Lower leg skin (tissue), 4 donors: ENCODE measurements around the gene JAK1. TPM values are rescaled to one million over a fixed set of nuclear protein-coding genes. Genes with fewer than 3 reads are reported as not detected.

Experiments used
- DNase-seq, 2 donors: peaks; one replicate each; pipeline ENCODE4 v3.0.0-alpha.2; 2019; ENCODE audit warnings: low spot score in 2 of 2
- H3K4me3 ChIP-seq: fragments of 200-600 bp; sonication (generic); 2 replicates; pipeline ENCODE4 v1.5.1; 2017; ENCODE audit warnings: mild to moderate bottlenecking, low read depth; ENCODE audit not compliant: poor library complexity, severe bottlenecking
- POLR2A ChIP-seq, 2 donors: fragments of 450-650 bp; IDR thresholded peaks; one replicate each; pipeline ENCODE4 v1.6.1; 2016 to 2017; ENCODE audit warnings: antibody characterized with exemption in 2 of 2, mild to moderate bottlenecking in 1 of 2, moderate library complexity in 1 of 2
- WGBS, 2 donors: methylation state at CpG; one replicate each; pipeline ENCODE4 v1.1.5; 2018; 5-methylcytosine and 5-hydroxymethylcytosine counted together
- intact Hi-C: fragments of 100-400 bp; cut with DNase I; formaldehyde crosslinking; loops from one replicate; pipeline ENCODE4 v1.15.0; 2023; ENCODE audit warnings: low total_unique reads
- total RNA-seq, 4 donors: library from RNA; depleted of rRNA; stranded (reverse); fragments of >200 nt; gene quantifications; one replicate each; pipeline ENCODE4 v1.1.0, GENCODE V29; 2016
- TF ChIP-seq, protein P1 (sequence below), 3 donors: fragments of 450-650 bp; IDR thresholded peaks; one replicate each; pipeline ENCODE4 v1.5.1; 2016; ENCODE audit warnings: antibody characterized with exemption in 3 of 3, mild to moderate bottlenecking in 3 of 3, moderate library complexity in 2 of 3

The JAK1 gene
- total RNA-seq, 4 donors from 2014 or later, result 97.1 to 159 (median 129) TPM

DNA sequence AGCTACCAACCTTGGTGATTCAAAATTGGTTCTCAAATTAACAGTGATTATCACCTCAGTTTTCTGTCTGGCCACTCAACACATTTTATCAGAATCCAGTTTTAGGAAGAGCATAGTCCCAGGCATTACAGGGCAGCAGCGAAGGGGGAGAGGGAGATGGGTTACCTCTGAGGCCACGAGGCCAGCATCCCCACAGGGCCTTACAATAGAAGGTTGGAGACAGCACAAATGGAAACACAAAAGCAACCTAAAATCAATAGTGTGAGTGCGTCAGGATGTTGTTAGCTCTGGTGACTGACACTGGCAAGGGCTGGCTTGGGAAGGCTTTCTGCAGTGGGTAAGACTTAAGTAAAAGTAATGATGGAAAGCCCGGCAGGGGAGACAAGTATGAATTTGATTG is 79.5 kb downstream of the JAK1 start:
- WGBS, 2 donors, result 80 to 97% methylated on average over 4 of the region's 4 CpGs
- intact Hi-C loops, result no loop called here
- H3K4me3 ChIP-seq, result no peak overlapping the region
- TF ChIP-seq POLR2A (IDR thresholded peaks at IDR 0.05), result no peak
- TF ChIP-seq, protein P1, sequence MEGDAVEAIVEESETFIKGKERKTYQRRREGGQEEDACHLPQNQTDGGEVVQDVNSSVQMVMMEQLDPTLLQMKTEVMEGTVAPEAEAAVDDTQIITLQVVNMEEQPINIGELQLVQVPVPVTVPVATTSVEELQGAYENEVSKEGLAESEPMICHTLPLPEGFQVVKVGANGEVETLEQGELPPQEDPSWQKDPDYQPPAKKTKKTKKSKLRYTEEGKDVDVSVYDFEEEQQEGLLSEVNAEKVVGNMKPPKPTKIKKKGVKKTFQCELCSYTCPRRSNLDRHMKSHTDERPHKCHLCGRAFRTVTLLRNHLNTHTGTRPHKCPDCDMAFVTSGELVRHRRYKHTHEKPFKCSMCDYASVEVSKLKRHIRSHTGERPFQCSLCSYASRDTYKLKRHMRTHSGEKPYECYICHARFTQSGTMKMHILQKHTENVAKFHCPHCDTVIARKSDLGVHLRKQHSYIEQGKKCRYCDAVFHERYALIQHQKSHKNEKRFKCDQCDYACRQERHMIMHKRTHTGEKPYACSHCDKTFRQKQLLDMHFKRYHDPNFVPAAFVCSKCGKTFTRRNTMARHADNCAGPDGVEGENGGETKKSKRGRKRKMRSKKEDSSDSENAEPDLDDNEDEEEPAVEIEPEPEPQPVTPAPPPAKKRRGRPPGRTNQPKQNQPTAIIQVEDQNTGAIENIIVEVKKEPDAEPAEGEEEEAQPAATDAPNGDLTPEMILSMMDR (IDR thresholded peaks at IDR 0.05), result no peak
- no peak for DNase-seq

DNA sequence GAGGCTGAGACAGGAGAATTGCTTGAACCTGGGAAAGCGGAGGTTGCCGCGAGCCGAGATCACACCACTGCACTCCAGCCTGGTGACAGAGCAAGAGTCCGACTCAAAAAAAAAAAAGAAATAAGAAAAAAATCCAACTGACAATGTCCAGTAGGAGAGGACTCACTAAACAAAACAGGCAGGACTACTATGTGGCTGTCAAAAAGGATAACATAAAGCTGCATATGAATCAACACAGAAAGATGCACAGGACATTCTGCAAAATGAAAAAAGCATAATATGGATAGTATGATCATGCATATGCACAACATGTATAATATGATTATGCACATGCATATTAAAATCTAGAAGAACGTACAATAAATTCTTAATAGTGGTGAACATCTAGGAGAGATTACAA is 80.7 kb downstream of the JAK1 start:
- no peak for DNase-seq
- WGBS, 2 donors, result 96 to 98% methylated on average over 6 of the region's 6 CpGs
- TF ChIP-seq POLR2A (IDR thresholded peaks at IDR 0.05), result no peak
- TF ChIP-seq, protein P1 (IDR thresholded peaks at IDR 0.05), result no peak
- intact Hi-C loops, result no loop called here
- no peak overlapping the region for H3K4me3 ChIP-seq

DNA sequence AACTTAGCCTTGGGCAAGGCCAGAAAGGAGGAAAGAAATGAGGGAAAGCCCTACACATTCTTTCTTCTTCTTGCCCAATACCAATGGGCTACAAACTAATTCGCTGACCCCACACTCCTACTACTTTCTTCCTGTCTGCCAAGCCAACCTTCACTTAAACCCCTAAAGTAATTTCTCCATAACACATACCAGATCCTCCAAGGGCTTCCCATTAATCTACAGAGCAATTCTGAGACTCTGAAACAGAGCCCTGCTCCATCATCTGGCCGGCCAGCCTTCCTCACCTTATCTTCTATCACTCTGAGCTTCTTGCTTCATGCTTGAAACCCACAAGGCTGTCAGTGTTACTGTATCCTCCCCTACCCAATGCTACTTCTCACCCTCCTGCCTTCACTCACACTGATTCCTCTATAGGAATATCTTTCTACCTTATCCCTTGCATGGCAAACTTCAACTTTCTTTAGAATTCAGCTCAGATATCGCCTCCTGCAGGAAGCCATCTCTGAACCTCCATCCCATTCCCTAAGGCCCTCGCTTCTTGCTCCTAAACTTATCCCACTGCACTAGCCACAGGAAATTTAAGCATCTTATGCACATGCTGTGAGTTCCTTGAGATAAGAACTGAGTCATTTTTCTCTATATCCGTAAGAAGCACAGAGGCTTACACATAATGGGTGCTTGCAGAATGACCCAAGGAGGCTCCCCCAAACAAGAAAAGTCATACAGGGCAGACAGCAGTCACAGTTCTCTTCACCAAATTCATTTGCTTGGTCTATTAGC is 81.9 kb downstream of the JAK1 start:
- H3K4me3 ChIP-seq, result no peak overlapping the region
- WGBS, 2 donors, result 92 to 94% methylated on average over 5 of the region's 5 CpGs
- TF ChIP-seq, protein P1 (IDR thresholded peaks at IDR 0.05), result no peak
- TF ChIP-seq POLR2A (IDR thresholded peaks at IDR 0.05), result no peak
- no peak for DNase-seq
- intact Hi-C loops, result no loop called here

DNA sequence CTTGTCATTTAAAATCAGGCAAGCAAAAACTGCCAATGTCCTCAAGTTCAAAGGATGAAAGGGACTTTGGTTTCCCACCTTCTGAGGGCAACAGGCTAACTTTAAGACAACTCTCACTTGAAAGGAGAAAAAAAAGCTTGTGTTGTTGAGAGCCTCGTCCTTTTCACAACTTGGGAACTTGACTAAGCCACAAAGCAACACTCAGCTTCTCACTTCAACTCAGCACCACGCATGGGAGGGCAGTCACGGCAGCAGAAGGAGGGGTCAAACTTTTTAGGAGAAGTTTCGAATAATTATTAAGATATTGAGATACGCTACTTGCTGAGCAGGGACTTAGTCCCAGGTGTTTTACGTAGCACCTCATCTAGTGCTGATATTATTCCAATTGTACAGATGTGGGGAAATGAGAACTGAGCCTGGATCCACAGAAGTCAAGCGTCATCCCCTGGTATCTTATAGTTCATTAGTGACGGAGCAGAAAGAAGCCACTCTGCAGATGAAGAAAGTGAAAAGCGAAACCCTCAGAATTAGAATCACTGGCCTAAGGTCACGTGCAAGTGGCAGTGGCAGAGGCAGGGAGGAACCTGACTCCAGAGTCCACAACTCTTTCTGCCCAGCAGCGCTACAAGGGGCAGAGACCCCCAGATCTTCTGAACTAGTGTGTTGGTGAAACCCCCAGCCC is 83.6 kb downstream of the JAK1 start:
- WGBS, 2 donors, result 95% methylated on average over 11 of the region's 11 CpGs
- TF ChIP-seq, protein P1 (IDR thresholded peaks at IDR 0.05), result no peak
- DNase-seq, result no peak
- intact Hi-C loops, result no loop called here
- H3K4me3 ChIP-seq, result no peak overlapping the region

DNA sequence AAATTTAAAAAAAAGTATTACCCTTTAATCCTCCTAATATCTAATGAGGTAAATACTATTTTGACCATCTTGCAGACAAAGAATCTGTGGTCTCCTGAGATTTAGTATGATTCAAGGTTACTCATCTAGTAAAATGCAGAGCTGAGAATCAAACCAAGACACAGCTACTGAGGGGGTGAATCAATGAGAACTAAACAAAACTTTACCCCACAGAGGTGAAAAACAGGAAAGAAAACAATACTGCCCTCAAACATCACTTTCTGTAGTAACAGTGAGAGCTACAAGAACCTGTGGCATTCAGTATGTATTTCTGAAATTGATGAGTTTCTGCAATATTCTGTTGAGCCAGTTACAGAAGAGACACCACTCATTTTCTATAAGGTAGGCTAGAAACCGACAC is 85.1 kb downstream of the JAK1 start:
- TF ChIP-seq POLR2A (IDR thresholded peaks at IDR 0.05), result no peak
- WGBS, 2 donors, result 100% methylated on average over 1 of the region's 1 CpG
- intact Hi-C loops, result no loop called here
- no peak for DNase-seq
- no peak overlapping the region for H3K4me3 ChIP-seq

DNA sequence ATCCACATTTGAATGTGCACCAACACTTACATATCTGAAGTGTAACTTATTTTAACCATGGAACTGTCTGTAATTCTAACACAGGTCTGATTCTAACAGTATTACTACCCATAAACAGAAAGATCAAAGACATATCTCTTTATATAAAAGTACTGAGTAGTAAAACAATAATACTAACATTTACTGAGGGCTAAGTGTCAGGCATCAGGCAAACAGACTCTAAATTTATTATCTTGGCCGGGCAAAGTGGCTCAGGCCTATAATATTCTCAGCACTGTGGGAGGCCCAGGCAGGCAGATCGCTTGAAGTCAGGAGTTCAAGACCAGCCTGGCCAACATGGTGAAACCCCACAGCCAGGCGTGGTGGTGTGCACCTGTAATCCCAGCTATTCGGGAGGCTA is 85.9 kb downstream of the JAK1 start:
- intact Hi-C loops, result no loop called here
- 96% methylated on average over 4 of the region's 4 CpGs for WGBS, 2 donors

More for the DNA sequence above, 85.9 kb downstream of the JAK1 start:
- TF ChIP-seq POLR2A (IDR thresholded peaks at IDR 0.05), result no peak
- TF ChIP-seq, protein P1 (IDR thresholded peaks at IDR 0.05), result no peak
- H3K4me3 ChIP-seq, result no peak overlapping the region
- no peak for DNase-seq
